Panc1 (cell line): ENCODE measurements around the gene INPP5D. TPM values are rescaled to one million over a fixed set of nuclear protein-coding genes. Genes with fewer than 3 reads are reported as not detected.

Experiments
- ATAC-seq: fragments of 200-7000 bp; cut with Tn5 transposase; 2 replicates; pipeline ENCODE4 v1.9.1; 2020; ENCODE audit warnings: mild to moderate bottlenecking, moderate library complexity
- BruUV-seq: library from RNA; stranded (reverse); fragments of 400-500 nt; replicated peaks from 2 replicates; lab custom pipeline; 2021; lab: Mats Ljungman, UMichigan
- CTCF ChIA-PET: fragments of 300-600 bp; sonication (Branson Sonifier 250); formaldehyde crosslinking; loops from one replicate; lab custom pipeline; 2022; ENCODE audit warnings: antibody characterized with exemption; lab: Charles Lee
- POLR2A ChIA-PET: fragments of 300-600 bp; sonication (Branson Sonifier 250); formaldehyde crosslinking; loops from one replicate; lab custom pipeline; 2022; ENCODE audit warnings: antibody characterized with exemption; lab: Charles Lee
- DNase-seq: peaks from one replicate; pipeline ENCODE4 v3.0.0-alpha.2; 2010; ENCODE audit warnings: low read depth, low spot score
- H3K27ac ChIP-seq: 2 replicates; pipeline ENCODE4 v1.5.1; 2011; ENCODE audit warnings: mild to moderate bottlenecking, low read length, inconsistent platforms
- H3K27me3 ChIP-seq: fragments of 200-500 bp; sonication (Bioruptor generic); 2 replicates; pipeline ENCODE4 v1.6.0; 2014; ENCODE audit warnings: low read length, inconsistent platforms; ENCODE audit not compliant: control insufficient read depth, insufficient read depth
- H3K36me3 ChIP-seq: fragments of 200-500 bp; sonication (Bioruptor generic); 2 replicates; pipeline ENCODE4 v1.5.1; 2014; ENCODE audit warnings: inconsistent platforms, mild to moderate bottlenecking, low read length, moderate library complexity; ENCODE audit not compliant: control insufficient read depth, insufficient read depth
- H3K4me1 ChIP-seq: 2 replicates; pipeline ENCODE4 v1.5.1; 2011; ENCODE audit warnings: inconsistent platforms, mild to moderate bottlenecking, low read length, moderate library complexity; ENCODE audit not compliant: control insufficient read depth, insufficient read depth
- H3K4me3 ChIP-seq, 2 experiments: 2 replicates each; pipeline ENCODE4 v1.5.1; 2011 to 2012; ENCODE audit warnings: low read depth in 2 of 2, low read length in 2 of 2, mild to moderate bottlenecking in 2 of 2, inconsistent platforms in 1 of 2, moderate library complexity in 1 of 2
- H3K9me3 ChIP-seq: fragments of 200-500 bp; sonication (Bioruptor generic); 2 replicates; pipeline ENCODE4 v1.5.1; 2014; ENCODE audit warnings: low read depth, mild to moderate bottlenecking, inconsistent platforms, low read length, moderate library complexity; ENCODE audit not compliant: control insufficient read depth, insufficient read depth
- CTCF ChIP-seq: fragments of 450-650 bp; IDR thresholded peaks from 2 replicates; pipeline ENCODE4 v1.5.1; 2017; ENCODE audit warnings: mild to moderate bottlenecking
- POLR2AphosphoS5 ChIP-seq: IDR thresholded peaks from 2 replicates; pipeline ENCODE4 v1.6.1; 2012; ENCODE audit warnings: mild to moderate bottlenecking, low read depth, low read length, moderate library complexity
- REST ChIP-seq, 2 experiments: IDR thresholded peaks; 2 replicates each; pipeline ENCODE4 v1.6.1; 2011 to 2012; ENCODE audit warnings: low read depth in 2 of 2, control low read depth in 1 of 2, low read length in 1 of 2, mild to moderate bottlenecking in 1 of 2, moderate library complexity in 1 of 2; ENCODE audit not compliant: insufficient read depth in 1 of 2
- SIN3A ChIP-seq: IDR thresholded peaks from 2 replicates; pipeline ENCODE4 v1.6.1; 2012; ENCODE audit warnings: low read depth, mild to moderate bottlenecking, low read length, moderate library complexity, borderline replicate concordance; ENCODE audit not compliant: insufficient read depth
- TCF7L2 ChIP-seq: IDR thresholded peaks from 2 replicates; pipeline ENCODE4 v1.6.1; 2011; ENCODE audit warnings: mild to moderate bottlenecking, low read depth, low read length, inconsistent platforms
- in situ Hi-C: cut with HindIII; loops from 2 replicates; pipeline ENCODE4 v1.10.0; 2016; ENCODE audit warnings: low sequenced_read_pairs, low pct_unique_long_range_greater_than_20kb
- intact Hi-C: fragments of 100-400 bp; cut with micrococcal nuclease; formaldehyde crosslinking; loops from one replicate; pipeline ENCODE4 v1.10.0; 2022; ENCODE audit not compliant: unreplicated experiment
- total RNA-seq: library from RNA; stranded (reverse); gene quantifications from one replicate; pipeline ENCODE4 v1.2.1, GENCODE V29; 2021; ENCODE audit not compliant: unreplicated experiment

INPP5D gene
- total RNA-seq, 1 experiment from 2014 or later: 0.39 TPM

GRCh38 chr2:233255151-233255550, 195.0 kb downstream of the INPP5D start:
- H3K27me3 ChIP-seq: no peaks in the 10 kb centered on the region
- H3K4me1 ChIP-seq: peaks cover 24% of the 10 kb centered on the region
- in situ Hi-C loops: no loop called here
- H3K4me3 ChIP-seq: no peak overlapping the region
- DNase-seq (no peak), ATAC-seq (no peak)
- TF ChIP-seq POLR2AphosphoS5 (no peak), REST (IDR thresholded peaks at IDR 0.05; ENCODE audit: insufficient read depth in 1 of 2, low read depth in 2 of 2, low read length in 1 of 2) (no peak), SIN3A (no peak), TCF7L2 (no peak), CTCF (no peak)
- intact Hi-C loops: no loop called here
- H3K9me3 ChIP-seq: peaks cover 9% of the 10 kb centered on the region; the same call in 1 of the 2 replicates
- H3K36me3 ChIP-seq: peaks cover 12% of the 10 kb centered on the region
- POLR2A ChIA-PET: no interaction called here
- no peak overlapping the region for H3K27ac ChIP-seq
- CTCF ChIA-PET: no interaction called here
- no TSS peak for BruUV-seq

- DNase-seq (no peak), ATAC-seq (no peak)
- ChIA-PET CTCF (no interaction called here), POLR2A (no interaction called here)
- H3K4me1 ChIP-seq: peaks cover 24% of the 10 kb centered on the region
- no peak overlapping the region for H3K4me3 ChIP-seq
- in situ Hi-C loops (no loop called here), intact Hi-C loops (no loop called here)
- no peaks in the 10 kb centered on the region; the same call in 1 of the 2 replicates for H3K9me3 ChIP-seq
- H3K27ac ChIP-seq: no peak overlapping the region
- no peak for TF ChIP-seq SIN3A
- TF ChIP-seq POLR2AphosphoS5: no peak
- TF ChIP-seq CTCF: no peak
- TF ChIP-seq TCF7L2: no peak
- TF ChIP-seq REST (IDR thresholded peaks at IDR 0.05; ENCODE audit: insufficient read depth in 1 of 2, low read depth in 2 of 2, low read length in 1 of 2): no peak
- no peaks in the 10 kb centered on the region for H3K27me3 ChIP-seq
- no TSS peak for BruUV-seq
- H3K36me3 ChIP-seq: peaks cover 15% of the 10 kb centered on the region
Measured at GRCh38 chr2:233256048-233256447, 195.9 kb downstream of the INPP5D start.
